A549 (cell line): Measurements from ENCODE around the gene MAGED1.

ENCODE experiments used
- CHD2 ChIP-seq: fragments of 150-350 bp; IDR thresholded peaks from 2 replicates; pipeline ENCODE4 v1.6.1; 2014; ENCODE audit warnings: low read length; ENCODE audit not compliant: partially characterized antibody
- CTCF ChIP-seq: fragments of >200 bp; sonication (Bioruptor Twin); formaldehyde crosslinking; IDR thresholded peaks from 3 replicates; pipeline ENCODE4 v1.5.1; 2016
- ESRRA ChIP-seq: fragments of 150-350 bp; IDR thresholded peaks from 2 replicates; pipeline ENCODE4 v1.6.1; 2014; ENCODE audit warnings: mild to moderate bottlenecking, low read length, borderline replicate concordance
- JUNB ChIP-seq: fragments of >200 bp; sonication (Bioruptor Twin); formaldehyde crosslinking; IDR thresholded peaks from 2 replicates; pipeline ENCODE4 v1.6.1; 2016
- MAX ChIP-seq: IDR thresholded peaks from 2 replicates; pipeline ENCODE4 v1.6.1; 2012
- NR3C1 ChIP-seq: fragments of >200 bp; sonication (Bioruptor Twin); formaldehyde crosslinking; IDR thresholded peaks from 3 replicates; pipeline ENCODE4 v1.6.1; 2017
- POLR2A ChIP-seq: IDR thresholded peaks from 2 replicates; pipeline ENCODE4 v1.6.1; 2012; ENCODE audit warnings: mild to moderate bottlenecking, low read length
- RAD21 ChIP-seq, 2 experiments: fragments of >200 bp in 1 of 2; sonication (Bioruptor Twin) in 1 of 2; formaldehyde crosslinking in 1 of 2; IDR thresholded peaks in 1 of 2; conservative IDR thresholded peaks in 1 of 2; 2 replicates in 1 of 2; 3 replicates in 1 of 2; pipeline ENCODE4 v1.6.1; 2012 to 2018; ENCODE audit warnings: inconsistent platforms in 1 of 2

- TF ChIP-seq CTCF: no peak
- TF ChIP-seq RAD21 (conservative IDR thresholded peaks at IDR 0.05 in 1 of 2, IDR thresholded peaks at IDR 0.05 in 1 of 2): no peak
- no peak for TF ChIP-seq CHD2
- TF ChIP-seq POLR2A: no peak
- no peak for TF ChIP-seq NR3C1
- no peak for TF ChIP-seq JUNB
- no peak for TF ChIP-seq ESRRA
- no peak for TF ChIP-seq MAX
These were observed 3.6 kb upstream of the MAGED1 start for GRCh38 chrX:51889851-51890250.
